MG63 (cell line): ENCODE measurements around the gene ST8SIA3. TPM values are rescaled to one million over a fixed set of nuclear protein-coding genes. Genes with fewer than 3 reads are reported as not detected.
"Not testable (repeated sequence)": the region's sequence is repeated elsewhere in the genome, so short reads cannot be mapped to it uniquely, and the experiment has no call there.

Experiments used
- DNase-seq: peaks from one replicate; pipeline ENCODE4 v3.0.0-alpha.2; 2020
- H3K27me3 ChIP-seq: fragments of 250-450 bp; sonication (Bioruptor Pico); 2 replicates; pipeline ENCODE4 v1.5.1; 2020; ENCODE audit warnings: mild to moderate bottlenecking, moderate library complexity
- H3K36me3 ChIP-seq: fragments of 250-450 bp; sonication (Bioruptor Pico); 2 replicates; pipeline ENCODE4 v1.5.1; 2020; ENCODE audit warnings: mild to moderate bottlenecking, moderate library complexity
- H3K4me3 ChIP-seq: fragments of 250-450 bp; sonication (Bioruptor Pico); 2 replicates; pipeline ENCODE4 v1.5.1; 2020; ENCODE audit warnings: mild to moderate bottlenecking, moderate library complexity
- H3K9me3 ChIP-seq: fragments of 250-450 bp; sonication (Bioruptor Pico); 2 replicates; pipeline ENCODE4 v1.5.1; 2020; ENCODE audit warnings: mild to moderate bottlenecking, moderate library complexity
- total RNA-seq: library from RNA; depleted of rRNA; stranded (reverse); fragments of >200 nt; shearing (Covaris generic); gene quantifications from 2 replicates; pipeline ENCODE4 v1.2.3, GENCODE V29; 2014; ENCODE audit warnings: low replicate concordance

ST8SIA3 gene
- total RNA-seq, 1 experiment from 2014 or later, result not detected

- no peak for DNase-seq
- peaks cover 7% of the 10 kb centered on the region for H3K27me3 ChIP-seq
- no peak overlapping the region for H3K4me3 ChIP-seq
- H3K9me3 ChIP-seq, result no peaks in the 10 kb centered on the region
- no peaks in the 10 kb centered on the region for H3K36me3 ChIP-seq
These were observed 981 bp downstream of the ST8SIA3 start for GRCh38 chr18:57353137-57353939.

DNA sequence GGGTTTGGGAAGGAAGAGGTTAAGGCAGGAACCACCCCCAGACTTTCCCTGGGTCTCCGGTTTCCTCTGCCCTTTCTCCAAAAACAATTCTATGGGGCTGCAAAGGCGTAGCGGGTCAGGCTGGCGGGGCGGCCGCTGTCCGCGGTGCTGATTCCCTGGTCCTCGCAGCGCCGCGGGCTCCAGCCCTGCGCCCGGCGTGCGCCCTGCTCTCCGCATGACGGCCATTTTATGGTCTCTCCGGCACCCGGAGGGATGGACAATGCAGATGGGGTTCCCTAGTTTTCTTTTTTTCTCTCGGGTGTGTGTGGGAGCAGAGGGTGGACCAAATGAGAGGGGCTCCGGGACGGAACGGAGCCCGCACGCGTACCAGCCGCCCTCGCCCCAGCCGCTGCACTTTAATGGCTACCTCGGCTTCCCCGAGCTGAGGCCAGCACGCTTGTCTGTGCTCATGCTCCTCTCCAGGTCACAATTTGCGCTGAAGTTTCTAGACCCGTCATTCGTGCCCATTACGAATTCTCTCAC is 1.6 kb downstream of the ST8SIA3 start:
- Histone ChIP-seq H3K9me3 (no peaks in the 10 kb centered on the region), H3K27me3 (peaks cover 10% of the 10 kb centered on the region), H3K4me3 (no peak overlapping the region), H3K36me3 (no peaks in the 10 kb centered on the region)
- DNase-seq, result peak; percentile 7

DNA sequence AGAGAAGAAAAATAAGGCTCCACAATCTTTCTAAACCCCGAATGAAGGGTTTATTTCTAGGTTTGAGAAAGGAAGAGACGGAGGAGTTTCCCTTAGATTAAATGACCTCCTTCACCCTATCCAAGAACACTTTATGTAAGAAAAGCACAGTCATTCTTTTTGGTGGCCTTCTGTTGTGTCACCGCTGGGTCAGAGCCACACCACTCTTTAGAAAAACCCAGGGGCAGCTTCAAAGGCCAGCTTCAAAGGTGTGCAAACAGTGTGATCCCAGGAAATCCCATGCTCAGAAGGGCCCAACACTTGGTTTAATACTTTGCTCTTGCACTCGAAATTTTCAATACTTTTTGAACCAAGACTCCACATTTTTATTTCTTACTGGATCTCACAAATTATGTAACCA is 7.1 kb downstream of the ST8SIA3 start:
- DNase-seq, result no peak
- no peak overlapping the region for H3K4me3 ChIP-seq

DNA sequence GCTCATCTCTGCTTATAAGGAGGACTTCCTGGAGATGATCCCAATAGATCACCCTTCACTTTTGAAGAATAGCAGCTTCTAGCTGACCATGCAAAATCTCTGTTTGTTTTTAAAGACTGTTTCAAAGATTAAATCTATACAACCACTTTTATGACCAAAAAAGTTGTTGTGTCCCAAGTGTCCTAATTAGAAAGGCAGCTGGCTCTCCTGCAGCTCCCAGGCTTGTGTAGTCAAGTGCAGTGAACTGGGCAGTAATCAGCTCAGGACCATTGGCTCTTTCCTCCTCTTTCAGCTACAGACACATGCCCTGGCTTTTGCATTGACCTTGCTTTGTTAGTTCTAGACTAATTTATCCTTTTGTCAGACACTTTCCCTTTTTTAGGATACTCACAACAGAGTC is 10.4 kb downstream of the ST8SIA3 start:
- no peaks in the 10 kb centered on the region for H3K36me3 ChIP-seq
- peaks cover 2% of the 10 kb centered on the region; the same call in 1 of the 2 replicates for H3K27me3 ChIP-seq
- no peak for DNase-seq
- no peaks in the 10 kb centered on the region for H3K9me3 ChIP-seq
- H3K4me3 ChIP-seq, result no peak overlapping the region

More for the DNA sequence above, 7.1 kb downstream of the ST8SIA3 start:
- Histone ChIP-seq H3K27me3 (peaks cover 10% of the 10 kb centered on the region), H3K36me3 (no peaks in the 10 kb centered on the region), H3K9me3 (no peaks in the 10 kb centered on the region)

- no peaks in the 10 kb centered on the region for H3K36me3 ChIP-seq
- H3K4me3 ChIP-seq, result no peak overlapping the region
- no peaks in the 10 kb centered on the region; the same call in 1 of the 2 replicates for H3K27me3 ChIP-seq
- DNase-seq, result no peak
- no peaks in the 10 kb centered on the region for H3K9me3 ChIP-seq
These were observed 12.1 kb downstream of the ST8SIA3 start for GRCh38 chr18:57364460-57364859.

GRCh38 chr18:57366528-57367081 is 14.2 kb downstream of the ST8SIA3 start:
- no peak overlapping the region for H3K4me3 ChIP-seq
- no peaks in the 10 kb centered on the region; the same call in 1 of the 2 replicates for H3K27me3 ChIP-seq
- H3K9me3 ChIP-seq, result no peaks in the 10 kb centered on the region
- H3K36me3 ChIP-seq, result no peaks in the 10 kb centered on the region
- DNase-seq, result no peak

- no peak for DNase-seq
These were observed 20.1 kb downstream of the ST8SIA3 start for GRCh38 chr18:57372444-57372843.

DNA sequence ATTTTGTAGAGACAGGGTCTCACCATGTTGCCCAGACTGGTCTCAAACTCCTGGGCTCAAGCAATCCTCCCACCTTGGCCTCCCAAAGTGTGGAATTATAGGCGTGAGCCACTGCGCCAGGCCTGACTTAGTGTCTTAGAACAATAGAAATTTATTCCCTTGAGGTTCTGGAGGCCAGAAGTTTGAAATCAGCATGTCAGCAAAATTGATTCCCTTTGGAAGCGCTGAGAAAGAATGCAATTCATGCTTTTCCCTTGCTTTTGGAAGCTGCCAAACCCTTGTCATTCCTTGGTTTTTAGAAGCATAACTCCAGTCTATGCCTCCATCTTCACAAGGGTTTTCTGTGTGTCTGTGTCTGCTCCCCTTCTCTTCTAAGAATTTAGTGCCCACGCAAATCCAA is 20.7 kb downstream of the ST8SIA3 start:
- no peaks in the 10 kb centered on the region for H3K9me3 ChIP-seq
- no peak for DNase-seq
- H3K4me3 ChIP-seq, result no peak overlapping the region
- no peaks in the 10 kb centered on the region for H3K36me3 ChIP-seq
- no peaks in the 10 kb centered on the region; the same call in 1 of the 2 replicates for H3K27me3 ChIP-seq

More at GRCh38 chr18:57372444-57372843, 20.1 kb downstream of the ST8SIA3 start:
- H3K27me3 ChIP-seq, result no peaks in the 10 kb centered on the region; the same call in 1 of the 2 replicates
- H3K36me3 ChIP-seq, result no peaks in the 10 kb centered on the region
- no peaks in the 10 kb centered on the region for H3K9me3 ChIP-seq
- no peak overlapping the region for H3K4me3 ChIP-seq

- no peak for DNase-seq
- no peaks in the 10 kb centered on the region for H3K36me3 ChIP-seq
- H3K9me3 ChIP-seq, result no peaks in the 10 kb centered on the region
- no peaks in the 10 kb centered on the region; the same call in 1 of the 2 replicates for H3K27me3 ChIP-seq
- no peak overlapping the region for H3K4me3 ChIP-seq
These were observed 24.1 kb downstream of the ST8SIA3 start for GRCh38 chr18:57376503-57376902.

DNA sequence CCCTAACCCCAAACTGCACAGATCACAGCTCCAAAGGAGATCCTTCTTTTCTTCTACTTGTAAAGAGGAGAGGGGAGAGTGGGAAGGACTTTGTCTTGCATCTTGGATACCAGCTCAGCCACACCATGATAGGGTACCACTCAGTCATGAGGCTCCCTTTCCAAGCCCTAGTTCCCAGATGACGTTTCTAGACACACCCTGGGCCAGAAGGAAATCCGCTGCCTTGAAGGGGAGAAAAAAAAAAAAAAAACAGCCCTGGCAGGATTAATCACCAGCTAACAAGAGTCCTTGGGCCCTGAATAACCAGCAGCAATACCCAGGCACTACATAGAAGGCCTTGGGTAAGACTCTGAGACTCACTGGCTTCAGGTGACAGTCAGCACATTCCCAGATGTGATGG is 36.9 kb downstream of the ST8SIA3 start:
- Histone ChIP-seq H3K4me3 (no peak overlapping the region), H3K9me3 (no peaks in the 10 kb centered on the region), H3K36me3 (no peaks in the 10 kb centered on the region), H3K27me3 (peaks cover 9% of the 10 kb centered on the region; the same call in 1 of the 2 replicates)
- no peak for DNase-seq

DNA sequence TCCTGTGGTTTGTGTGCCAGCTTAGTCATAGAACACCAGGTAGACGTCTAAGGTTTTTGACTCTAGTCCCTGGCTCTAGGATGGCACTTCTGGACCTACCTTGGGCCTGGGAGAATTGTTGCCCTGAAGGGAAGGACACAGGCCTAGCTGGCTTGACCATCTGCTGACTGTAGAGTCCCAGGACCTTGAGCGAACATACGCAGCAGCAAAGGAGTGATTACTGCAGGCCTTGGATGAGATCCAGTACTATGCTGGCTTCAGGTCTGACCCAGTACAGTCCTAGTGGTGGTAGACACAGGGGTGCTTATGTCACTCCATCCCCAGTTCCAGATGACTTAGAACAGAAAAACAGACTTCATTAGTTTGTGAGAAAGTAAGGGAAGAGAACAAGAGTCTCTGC is 37.7 kb downstream of the ST8SIA3 start:
- Histone ChIP-seq H3K4me3 (no peak overlapping the region), H3K27me3 (peaks cover 9% of the 10 kb centered on the region; the same call in 1 of the 2 replicates), H3K9me3 (no peaks in the 10 kb centered on the region), H3K36me3 (no peaks in the 10 kb centered on the region)
- no peak for DNase-seq

DNA sequence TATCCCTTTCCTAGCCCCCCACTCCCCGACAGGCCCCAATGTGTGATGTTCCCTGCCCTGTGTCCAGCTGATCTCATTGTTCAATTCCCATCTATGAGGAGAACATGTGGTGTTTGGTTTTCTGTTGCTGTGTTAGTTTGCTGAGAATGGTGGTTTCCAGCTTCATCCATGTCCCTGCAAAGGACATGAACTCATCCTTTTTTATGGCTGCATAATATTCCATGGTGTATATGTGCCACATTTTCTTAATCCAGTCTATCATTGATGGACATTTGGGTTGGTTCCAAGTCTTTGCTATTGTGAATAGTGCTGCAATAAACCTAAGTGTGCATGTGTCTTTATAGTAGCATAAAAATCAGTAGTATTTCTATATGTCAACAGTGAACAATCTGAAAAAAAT is 42.4 kb downstream of the ST8SIA3 start:
- H3K9me3 ChIP-seq, H3K27me3 ChIP-seq, DNase-seq, H3K4me3 ChIP-seq, H3K36me3 ChIP-seq: not testable (repeated sequence)

DNA sequence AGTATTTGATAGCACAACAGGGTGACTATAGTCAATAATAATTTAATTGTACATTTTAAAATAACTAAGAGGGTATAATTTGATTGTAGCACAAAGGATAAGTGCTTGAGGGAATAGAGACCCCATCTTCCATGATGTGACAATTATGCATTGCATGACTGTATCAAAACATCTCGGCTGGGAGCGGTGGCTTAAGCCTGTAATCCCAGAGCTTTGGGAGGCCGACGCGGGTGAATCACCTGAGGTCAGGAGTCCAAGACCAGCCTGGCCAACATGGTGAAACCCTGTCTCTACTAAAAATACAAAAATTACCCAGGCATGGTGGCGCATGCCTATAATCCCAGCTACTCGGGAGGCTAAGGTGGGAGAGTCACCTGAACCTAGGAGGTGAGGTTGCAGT is 44.5 kb downstream of the ST8SIA3 start:
- H3K36me3 ChIP-seq, H3K27me3 ChIP-seq, DNase-seq: not testable (repeated sequence)

DNA sequence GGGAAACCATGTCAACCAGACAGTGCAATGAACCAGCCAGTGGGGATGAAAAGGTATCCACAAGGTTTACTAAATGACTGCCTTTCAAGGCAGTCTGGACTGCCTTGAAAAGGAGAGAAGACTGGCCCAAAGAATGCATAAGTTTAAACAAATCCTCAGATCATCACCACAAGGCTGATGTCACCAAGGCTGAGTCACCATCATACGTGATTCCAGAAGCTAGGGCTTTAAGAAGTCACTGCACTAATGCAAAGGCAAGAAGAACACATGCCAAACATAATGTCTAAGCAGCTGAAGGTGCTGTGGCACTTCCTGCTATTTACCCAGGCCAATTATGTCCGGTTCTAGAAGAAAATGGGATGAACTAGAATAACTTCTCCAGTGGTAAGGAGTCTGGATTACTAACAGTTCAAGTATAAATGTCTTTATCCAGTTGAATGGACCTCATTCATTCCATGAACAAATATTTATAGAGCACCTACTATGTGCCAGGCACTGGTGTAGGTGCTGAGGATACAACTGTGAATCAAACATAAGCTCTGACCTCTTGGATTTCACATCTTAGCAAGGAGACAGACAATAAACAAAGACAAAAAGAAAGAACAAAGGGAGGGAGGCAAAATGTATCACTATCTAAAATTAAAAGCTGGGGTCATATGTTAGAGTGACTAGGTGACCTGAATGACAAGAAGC is 45.2 kb downstream of the ST8SIA3 start:
- H3K9me3 ChIP-seq, result no peaks in the 10 kb centered on the region
- no peak overlapping the region for H3K4me3 ChIP-seq
- DNase-seq, result peak; percentile 54
- no peaks in the 10 kb centered on the region for H3K36me3 ChIP-seq
- peaks cover 7% of the 10 kb centered on the region for H3K27me3 ChIP-seq

More for the DNA sequence above, 44.5 kb downstream of the ST8SIA3 start:
- not testable (repeated sequence) for H3K4me3 ChIP-seq, H3K9me3 ChIP-seq

GRCh38 chr18:57404345-57404744 is 52.0 kb downstream of the ST8SIA3 start:
- Histone ChIP-seq H3K27me3 (peaks cover 4% of the 10 kb centered on the region; the same call in 1 of the 2 replicates), H3K4me3 (no peak overlapping the region), H3K36me3 (no peaks in the 10 kb centered on the region), H3K9me3 (no peaks in the 10 kb centered on the region)
- DNase-seq, result no peak

DNA sequence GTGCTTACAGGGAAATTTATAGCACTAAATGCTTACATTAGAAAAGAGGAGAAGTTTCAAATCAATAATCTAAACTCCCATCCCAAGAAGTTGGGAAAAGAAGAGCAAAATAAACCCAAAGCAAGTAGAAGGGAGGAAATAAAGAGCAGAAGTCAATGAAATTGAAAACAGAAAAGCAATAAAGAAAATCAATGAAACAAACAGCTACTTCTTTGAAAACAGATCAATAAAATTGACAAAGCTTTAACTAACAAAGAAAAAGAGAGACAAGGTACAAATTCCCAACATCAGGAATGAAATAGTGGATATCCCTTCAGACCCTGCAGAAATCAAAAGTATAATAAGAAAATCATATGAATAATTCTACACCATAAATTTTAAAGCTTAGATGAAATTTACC is 57.3 kb downstream of the ST8SIA3 start:
- H3K36me3 ChIP-seq, result no peaks in the 10 kb centered on the region
- H3K9me3 ChIP-seq, result no peaks in the 10 kb centered on the region
- H3K4me3 ChIP-seq, result no peak overlapping the region
- H3K27me3 ChIP-seq, result no peaks in the 10 kb centered on the region
- no peak for DNase-seq

DNA sequence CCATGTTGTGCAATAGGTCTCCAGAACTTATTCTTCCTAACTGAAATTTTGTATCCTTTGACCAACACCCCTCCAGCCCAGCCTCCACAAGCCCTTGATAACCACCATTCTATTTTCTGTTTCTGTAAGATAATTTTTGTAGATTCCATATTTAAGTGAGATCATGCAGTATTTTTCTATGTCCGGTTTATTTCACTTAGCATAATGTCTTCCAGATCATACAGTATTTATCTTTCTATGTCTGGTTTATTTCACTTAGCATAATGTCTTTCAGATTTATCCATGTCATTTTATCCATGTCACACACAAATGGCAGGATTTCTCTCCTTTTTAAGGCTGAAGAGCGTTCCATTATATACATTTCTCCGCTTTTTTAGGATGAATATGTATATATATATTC is 58.4 kb downstream of the ST8SIA3 start:
- Histone ChIP-seq H3K36me3 (no peaks in the 10 kb centered on the region), H3K4me3 (no peak overlapping the region), H3K9me3 (no peaks in the 10 kb centered on the region), H3K27me3 (no peaks in the 10 kb centered on the region)
- DNase-seq, result no peak
